ENCODE data around the gene SH3GLB1. TPM values are rescaled to one million over a fixed set of nuclear protein-coding genes. Genes with fewer than 3 reads are reported as not detected.
A peak's percentile ranks its signal among the peaks of the same experiment; 100 is the strongest.

The SH3GLB1 gene
- total and polyA plus RNA-seq, 2 of the 13 experiments (the other 11 are each of a cell fraction or from before 2014, with no cell fraction given), result 26.0 to 41.5 TPM

GRCh38 chr1:86705665-86705985 lies 1.2 kb downstream of the SH3GLB1 start:
- FAIRE-seq (no peak), ATAC-seq (no peak), DNase-seq (ENCODE audit: low spot score) (no peak)
- in situ Hi-C loops (cut with HindIII; ENCODE audit: extremely low pct_ligation_motif_present, low pct_unique_long_range_greater_than_20kb), result no loop called here
- Histone ChIP-seq H3K9me3 (ENCODE audit: low read length) (no peaks in the 10 kb centered on the region), H3K4me3 (replicated peaks in 1 of 3; ENCODE audit: insufficient read depth in 1 of 3, low read depth in 2 of 3, low read length in 3 of 3) (peak overlapping the region; percentile 84 to 97 (median 95)), H3K27ac (ENCODE audit: extremely low read length, insufficient read depth, low read length) (peak overlapping the region; percentile 90), H2AFZ (ENCODE audit: low read length) (no peak overlapping the region), H4K20me1 (ENCODE audit: insufficient read depth, low read length) (peaks cover 26% of the 10 kb centered on the region), H3K36me3 (replicated peaks in 1 of 2; ENCODE audit: control insufficient read depth in 1 of 2, insufficient read depth in 2 of 2, low read length in 2 of 2) (no peaks in the 10 kb centered on the region), H3K4me1 (ENCODE audit: insufficient read depth, low read length) (peaks cover 41% of the 10 kb centered on the region), H3K79me2 (ENCODE audit: insufficient read depth, low read length) (peaks cover 55% of the 10 kb centered on the region), H3K27me3 (ENCODE audit: control insufficient read depth in 1 of 2, insufficient read depth in 2 of 2, low read length in 2 of 2) (no peaks in the 10 kb centered on the region; a peak in 1 of 5 replicates), H3K4me2 (ENCODE audit: low read depth, low read length) (peak overlapping the region; percentile 87), H3K9ac (ENCODE audit: insufficient read depth, low read depth, low read length) (peak overlapping the region; percentile 89)
- BruUV-seq (replicated peaks), result no TSS peak
- ChIA-PET CTCF (ENCODE audit: low intra/inter-chr PET ratio, low total read pairs) (interaction anchor here (1.2 kb wide), 1 partner anchor 206 kb away, joined by 3 read pairs; no protein-coding TSS in a partner anchor), POLR2A (interaction anchor here (1.3 to 2.9 kb wide), 6 partner anchors 9 to 77 kb away, joined by 5 to 20 read pairs (median 8); no protein-coding TSS in a partner anchor)
- WGBS (ENCODE audit: low lambda C conversion rate), result 0% methylated on average over 4 of the region's 4 CpGs
- intact Hi-C loops (cut with micrococcal nuclease; ENCODE audit: unreplicated experiment), result loop anchor here (5.0 to 10.0 kb wide), 4 partner anchors 37 to 319 kb away; partner anchors contain the start of genes HS2ST1 and SELENOF
- TF ChIP-seq SIN3B (IDR thresholded peaks at IDR 0.05; ENCODE audit: low read length) (no peak), ZNF317 (CRISPR knock-in tag; IDR thresholded peaks at IDR 0.05) (no peak), DNMT3B (CRISPR knock-in tag; conservative IDR thresholded peaks at IDR 0.05) (no peak), SP5 (CRISPR knock-in tag; IDR thresholded peaks at IDR 0.05; ENCODE audit: borderline replicate concordance, low read depth) (no peak), IRF1 (CRISPR knock-in tag; IDR thresholded peaks at IDR 0.05; ENCODE audit: low read depth) (no peak), SKIL (CRISPR knock-in tag; IDR thresholded peaks at IDR 0.05; ENCODE audit: borderline replicate concordance) (no peak), MAFK (conservative IDR thresholded peaks at IDR 0.05 in 1 of 2, IDR thresholded peaks at IDR 0.05 in 1 of 2; ENCODE audit: low read length in 2 of 2) (0 out of 4 replicates have a peak, but pooled peaks have one; percentile 1 to 17), E2F5 (CRISPR knock-in tag; conservative IDR thresholded peaks at IDR 0.05) (no peak)
